Kidney epithelial cell (primary cell): Measurements from ENCODE around the gene NME7. TPM values are rescaled to one million over a fixed set of nuclear protein-coding genes. Genes with fewer than 3 reads are reported as not detected.

ENCODE experiments used
- DNase-seq: peaks from one replicate; pipeline ENCODE4 v3.0.0-alpha.2; 2010; ENCODE audit warnings: low read depth
- H3K27me3 ChIP-seq: 2 replicates; pipeline ENCODE4 v1.6.0; 2011; ENCODE audit warnings: low read length; ENCODE audit not compliant: control insufficient read depth, insufficient read depth
- H3K36me3 ChIP-seq: 2 replicates; pipeline ENCODE4 v1.5.1; 2011; ENCODE audit warnings: low read length; ENCODE audit not compliant: control insufficient read depth, insufficient read depth
- H3K4me3 ChIP-seq: 2 replicates; pipeline ENCODE4 v1.5.1; 2011; ENCODE audit warnings: low read depth, mild to moderate bottlenecking, control low read depth, low read length
- CTCF ChIP-seq: IDR thresholded peaks from 2 replicates; pipeline ENCODE4 v1.5.1; 2011; ENCODE audit warnings: mild to moderate bottlenecking, moderate library complexity, low read length, control low read depth, inconsistent platforms; ENCODE audit not compliant: insufficient read depth, poor library complexity, severe bottlenecking
- total RNA-seq: library from RNA; depleted of rRNA; stranded (reverse); fragments of >200 nt; gene quantifications from 2 replicates; pipeline ENCODE4 v1.2.3, GENCODE V29; 2015

The NME7 gene
- total RNA-seq, 1 donor from 2014 or later = 24.4 TPM

DNA sequence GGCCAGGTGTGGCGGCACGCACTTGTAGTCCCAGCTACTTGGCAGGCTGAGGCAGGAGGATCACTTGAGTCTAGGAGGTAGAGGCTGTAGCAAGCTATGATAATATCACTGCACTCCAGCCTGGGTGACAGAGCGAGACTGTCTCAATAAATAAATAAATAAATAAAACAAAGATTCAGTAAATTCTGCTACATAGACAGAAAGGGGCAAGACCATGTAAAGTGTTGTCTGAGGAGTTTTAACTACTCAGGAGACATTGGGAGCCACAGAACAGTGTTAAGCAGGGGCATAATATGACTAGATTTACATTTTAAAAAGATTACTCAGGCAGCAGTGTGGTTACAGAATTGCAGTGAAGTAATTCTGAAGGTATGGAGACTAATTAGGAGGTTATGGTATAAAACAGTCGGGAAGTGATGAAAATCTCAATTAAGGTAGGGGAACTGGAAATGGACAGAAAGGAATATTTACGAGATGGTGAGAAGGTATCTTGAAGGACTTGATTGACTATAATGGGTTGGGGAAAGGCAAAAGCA, 166.4 kb downstream of the NME7 start:
- no peak for DNase-seq
- H3K4me3 ChIP-seq = no peak overlapping the region
- no peaks in the 10 kb centered on the region for H3K27me3 ChIP-seq

DNA sequence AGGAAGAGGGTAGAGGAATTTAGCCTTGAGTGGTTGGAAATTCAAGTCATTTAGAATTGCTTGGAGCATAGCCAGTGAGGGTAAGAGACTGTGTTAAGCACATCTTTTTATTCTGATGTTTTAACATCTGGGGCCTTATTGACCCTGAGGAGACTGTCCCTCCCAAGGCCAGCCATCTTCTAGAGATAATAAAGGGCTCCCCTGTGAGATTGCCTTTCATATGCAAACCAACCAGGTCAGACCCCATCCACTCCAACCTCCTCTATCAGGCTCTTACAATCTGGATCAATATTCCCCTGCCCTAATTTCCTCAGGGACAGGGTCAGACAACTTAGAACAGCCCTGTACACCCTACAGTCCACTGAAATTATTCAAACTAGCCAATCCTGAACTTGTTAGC, 167.3 kb downstream of the NME7 start:
- H3K27me3 ChIP-seq = no peaks in the 10 kb centered on the region
- no peak for TF ChIP-seq CTCF
- no peak overlapping the region for H3K4me3 ChIP-seq
- no peak for DNase-seq
- H3K36me3 ChIP-seq = no peaks in the 10 kb centered on the region

More for the DNA sequence above, 166.4 kb downstream of the NME7 start:
- no peaks in the 10 kb centered on the region for H3K36me3 ChIP-seq
- TF ChIP-seq CTCF = no peak

GRCh38 chr1:169196581-169196980, 171.0 kb downstream of the NME7 start:
- H3K36me3 ChIP-seq = no peaks in the 10 kb centered on the region
- DNase-seq = no peak
- no peak for TF ChIP-seq CTCF
- no peak overlapping the region for H3K4me3 ChIP-seq
- H3K27me3 ChIP-seq = no peaks in the 10 kb centered on the region

- H3K27me3 ChIP-seq = no peaks in the 10 kb centered on the region
- H3K4me3 ChIP-seq = no peak overlapping the region
- no peak for DNase-seq
- H3K36me3 ChIP-seq = no peaks in the 10 kb centered on the region
- no peak for TF ChIP-seq CTCF
Observed at GRCh38 chr1:169196161-169196560, 171.4 kb downstream of the NME7 start.

GRCh38 chr1:169193191-169193850, 174.3 kb downstream of the NME7 start:
- Histone ChIP-seq H3K4me3 (no peak overlapping the region), H3K27me3 (no peaks in the 10 kb centered on the region), H3K36me3 (no peaks in the 10 kb centered on the region)
- no peak for TF ChIP-seq CTCF
- DNase-seq = no peak

GRCh38 chr1:169186106-169186505, 181.5 kb downstream of the NME7 start:
- DNase-seq = no peak
- H3K4me3 ChIP-seq = no peak overlapping the region
- H3K27me3 ChIP-seq = no peaks in the 10 kb centered on the region
- TF ChIP-seq CTCF = no peak
- no peaks in the 10 kb centered on the region for H3K36me3 ChIP-seq
